ENCODE results near the gene APOBEC3H. TPM values are rescaled to one million over a fixed set of nuclear protein-coding genes. Genes with fewer than 3 reads are reported as not detected.
"Not testable (repeated sequence)": the region's sequence is repeated elsewhere in the genome, so short reads cannot be mapped to it uniquely, and the experiment has no call there.

Gene APOBEC3H
- total and polyA plus RNA-seq, 9 of the 15 experiments (the other 6 are each of a cell fraction or from before 2014, with no cell fraction given): 0.10 to 0.21 TPM; not detected in 7

GRCh38 chr22:39049486-39049885, 47.6 kb upstream of the APOBEC3H start:
- FAIRE-seq; CTCF ChIA-PET (ENCODE audit: low intra/inter-chr PET ratio); H4K20me1 ChIP-seq (replicated peaks; ENCODE audit: control insufficient read depth, insufficient read depth, low read length); H2AFZ ChIP-seq (ENCODE audit: low read depth, low read length); H3K9me1 ChIP-seq (ENCODE audit: control insufficient read depth, insufficient read depth, low read length); DNase-seq (ENCODE audit: extremely low read depth in 1 of 4, low spot score in 3 of 4); H3K27me3 ChIP-seq (ENCODE audit: control insufficient read depth in 2 of 2, insufficient read depth in 2 of 2, low read length in 2 of 2); BruUV-seq (replicated peaks); in situ Hi-C loops (cut with MboI); ATAC-seq; H3K27ac ChIP-seq (ENCODE audit: extremely low read depth, low read depth, low read length); H3K9me3 ChIP-seq (replicated peaks; ENCODE audit: control insufficient read depth, insufficient read depth, low read depth, low read length); H3K9ac ChIP-seq (ENCODE audit: insufficient read depth in 1 of 2, low read depth in 2 of 2, low read length in 2 of 2); H3K79me2 ChIP-seq (ENCODE audit: control insufficient read depth, insufficient read depth, low read length); intact Hi-C loops (cut with micrococcal nuclease); H3K36me3 ChIP-seq (ENCODE audit: control insufficient read depth, insufficient read depth, low read length); H3K4me3 ChIP-seq; H3K4me2 ChIP-seq (ENCODE audit: insufficient read depth, low read length): not testable (repeated sequence)
- H3K4me1 ChIP-seq (replicated peaks in 1 of 2; ENCODE audit: control insufficient read depth in 2 of 2, insufficient read depth in 2 of 2, low read length in 2 of 2): peaks cover 0 to 13% of the 10 kb centered on the region in 2 experiments; a peak in 2 of 5 replicates
- POLR2A ChIA-PET: interaction anchor here (0.7 kb wide), 1 partner anchor 57 kb away, joined by 3 read pairs; no protein-coding TSS in a partner anchor
- peak; percentile 63 for TF ChIP-seq PRDM10 (IDR thresholded peaks at IDR 0.05; ENCODE audit: partially characterized antibody)
- 80% methylated on average over 5 of the region's 7 CpGs for WGBS (ENCODE audit: insufficient coverage, low coverage, missing lambda C conversion rate)

DNA sequence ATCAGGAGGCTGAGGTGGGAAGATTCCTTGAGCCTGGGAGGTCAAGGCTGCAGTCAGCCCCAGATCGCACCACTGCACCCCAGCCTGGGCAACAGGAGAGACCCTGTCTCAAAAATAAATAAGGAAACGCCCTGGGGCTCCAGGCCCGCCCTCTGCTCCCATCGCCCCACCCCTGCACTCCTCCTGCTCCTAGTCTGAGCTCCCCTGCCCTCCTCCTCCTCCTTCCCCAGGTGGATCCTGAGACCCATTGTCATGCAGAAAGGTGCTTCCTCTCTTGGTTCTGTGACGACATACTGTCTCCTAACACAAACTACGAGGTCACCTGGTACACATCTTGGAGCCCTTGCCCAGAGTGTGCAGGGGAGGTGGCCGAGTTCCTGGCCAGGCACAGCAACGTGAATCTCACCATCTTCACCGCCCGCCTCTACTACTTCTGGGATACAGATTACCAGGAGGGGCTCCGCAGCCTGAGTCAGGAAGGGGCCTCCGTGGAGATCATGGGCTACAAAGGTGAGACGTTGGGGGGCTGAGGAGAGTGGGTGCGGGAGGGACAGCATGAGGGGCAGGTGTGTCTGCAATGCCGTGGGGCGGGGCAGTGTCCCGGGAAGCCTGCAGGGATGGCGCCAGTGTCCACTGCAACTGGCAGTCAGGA, 45.1 kb upstream of the APOBEC3H start:
- H3K4me2 ChIP-seq (ENCODE audit: insufficient read depth, low read length); BruUV-seq (replicated peaks): not testable (repeated sequence)

More for the DNA sequence above, 45.1 kb upstream of the APOBEC3H start:
- CTCF ChIA-PET (ENCODE audit: low intra/inter-chr PET ratio); H3K4me1 ChIP-seq (replicated peaks in 1 of 2; ENCODE audit: control insufficient read depth in 2 of 2, insufficient read depth in 2 of 2, low read length in 2 of 2); H3K36me3 ChIP-seq (ENCODE audit: control insufficient read depth, insufficient read depth, low read length); ATAC-seq; H3K27ac ChIP-seq (ENCODE audit: extremely low read depth, low read depth, low read length); H3K9ac ChIP-seq (ENCODE audit: insufficient read depth in 1 of 2, low read depth in 2 of 2, low read length in 2 of 2); H3K9me1 ChIP-seq (ENCODE audit: control insufficient read depth, insufficient read depth, low read length); in situ Hi-C loops (cut with MboI); H3K27me3 ChIP-seq (ENCODE audit: control insufficient read depth in 2 of 2, insufficient read depth in 2 of 2, low read length in 2 of 2); H2AFZ ChIP-seq (ENCODE audit: low read depth, low read length); H4K20me1 ChIP-seq (replicated peaks; ENCODE audit: control insufficient read depth, insufficient read depth, low read length); FAIRE-seq; H3K4me3 ChIP-seq; intact Hi-C loops (cut with micrococcal nuclease); H3K79me2 ChIP-seq (ENCODE audit: control insufficient read depth, insufficient read depth, low read length); POLR2A ChIA-PET; H3K9me3 ChIP-seq (replicated peaks; ENCODE audit: control insufficient read depth, insufficient read depth, low read depth, low read length); DNase-seq (ENCODE audit: extremely low read depth in 1 of 4, low spot score in 3 of 4): not testable (repeated sequence)
- 81% methylated on average over 10 of the region's 18 CpGs for WGBS (ENCODE audit: insufficient coverage, low coverage, missing lambda C conversion rate)

Measured in K562 (cell line).